ENCODE measurements around the gene SLC35F4. TPM values are rescaled to one million over a fixed set of nuclear protein-coding genes. Genes with fewer than 3 reads are reported as not detected.

SLC35F4 gene
- polyA plus RNA-seq, 1 donor from 2014 or later = 21.0 TPM

GRCh38 chr14:57884175-57884574 lies 18.3 kb upstream of the SLC35F4 start:
- H3K27ac ChIP-seq (ENCODE audit: low read length) = no peak overlapping the region
- TF ChIP-seq TAF1 (IDR thresholded peaks at IDR 0.05; ENCODE audit: low read depth) = no peak
- no peak for TF ChIP-seq REST (IDR thresholded peaks at IDR 0.05; ENCODE audit: borderline replicate concordance)
- peak; percentile 58 for TF ChIP-seq CTCF (IDR thresholded peaks at IDR 0.05; ENCODE audit: poor library complexity, severe bottlenecking)
- TF ChIP-seq EP300 (conservative IDR thresholded peaks at IDR 0.05; ENCODE audit: poor library complexity, severe bottlenecking) = no peak
- no peak for TF ChIP-seq EZH2 (IDR thresholded peaks at IDR 0.05; ENCODE audit: borderline replicate concordance, insufficient read depth, low read length, poor library complexity, severe bottlenecking)
- peak; percentile 53 for TF ChIP-seq RAD21 (conservative IDR thresholded peaks at IDR 0.05)
- no peak for TF ChIP-seq POLR2AphosphoS5 (IDR thresholded peaks at IDR 0.05)
- TF ChIP-seq SMC3 (conservative IDR thresholded peaks at IDR 0.05; ENCODE audit: poor library complexity) = peak; percentile 61
- no peak for TF ChIP-seq MXI1 (conservative IDR thresholded peaks at IDR 0.05; ENCODE audit: poor library complexity, severe bottlenecking)
- no peaks in the 10 kb centered on the region for H3K9me2 ChIP-seq (ENCODE audit: insufficient read depth, low read length)
- H3K36me3 ChIP-seq (ENCODE audit: insufficient read depth, low read length) = no peaks in the 10 kb centered on the region
- H3K9me3 ChIP-seq (ENCODE audit: low read length) = no peaks in the 10 kb centered on the region
- no peaks in the 10 kb centered on the region for H3F3A ChIP-seq (ENCODE audit: insufficient read depth, low read length, poor library complexity, severe bottlenecking)
- no peak overlapping the region for H3K9ac ChIP-seq (ENCODE audit: low read length)
- no peak overlapping the region for H3K4me3 ChIP-seq (ENCODE audit: low read length)
- no peak overlapping the region for H3K4me2 ChIP-seq (ENCODE audit: low read length)
- H3K27me3 ChIP-seq (ENCODE audit: insufficient read depth, low read depth, low read length) = no peaks in the 10 kb centered on the region
- no peaks in the 10 kb centered on the region for H3K79me2 ChIP-seq (replicated peaks; ENCODE audit: insufficient read depth, low read length)
- no peaks in the 10 kb centered on the region for H4K20me1 ChIP-seq (ENCODE audit: insufficient read depth)
- no peak overlapping the region for H2AFZ ChIP-seq (ENCODE audit: low read depth, low read length)

GRCh38 chr14:57883061-57883460 lies 17.2 kb upstream of the SLC35F4 start:
- H3K79me2 ChIP-seq (replicated peaks; ENCODE audit: insufficient read depth, low read length) = no peaks in the 10 kb centered on the region
- no peak overlapping the region for H3K27ac ChIP-seq (ENCODE audit: low read length)
- no peak overlapping the region for H3K4me3 ChIP-seq (ENCODE audit: low read length)
- H3F3A ChIP-seq (ENCODE audit: insufficient read depth, low read length, poor library complexity, severe bottlenecking) = no peaks in the 10 kb centered on the region
- no peaks in the 10 kb centered on the region for H3K27me3 ChIP-seq (ENCODE audit: insufficient read depth, low read depth, low read length)
- no peaks in the 10 kb centered on the region for H4K20me1 ChIP-seq (ENCODE audit: insufficient read depth)
- H3K9me3 ChIP-seq (ENCODE audit: low read length) = no peaks in the 10 kb centered on the region
- no peak overlapping the region for H3K4me2 ChIP-seq (ENCODE audit: low read length)
- H3K9ac ChIP-seq (ENCODE audit: low read length) = no peak overlapping the region
- no peak overlapping the region for H2AFZ ChIP-seq (ENCODE audit: low read depth, low read length)
- no peak for TF ChIP-seq SMC3 (conservative IDR thresholded peaks at IDR 0.05; ENCODE audit: poor library complexity)
- no peaks in the 10 kb centered on the region for H3K36me3 ChIP-seq (ENCODE audit: insufficient read depth, low read length)
- H3K9me2 ChIP-seq (ENCODE audit: insufficient read depth, low read length) = no peaks in the 10 kb centered on the region

- TF ChIP-seq EZH2 (IDR thresholded peaks at IDR 0.05; ENCODE audit: borderline replicate concordance, insufficient read depth, low read length, poor library complexity, severe bottlenecking) = no peak
- TF ChIP-seq RAD21 (conservative IDR thresholded peaks at IDR 0.05) = no peak
- TF ChIP-seq CTCF (IDR thresholded peaks at IDR 0.05; ENCODE audit: poor library complexity, severe bottlenecking) = no peak
- no peak for TF ChIP-seq SMC3 (conservative IDR thresholded peaks at IDR 0.05; ENCODE audit: poor library complexity)
- no peak for TF ChIP-seq REST (IDR thresholded peaks at IDR 0.05; ENCODE audit: borderline replicate concordance)
- TF ChIP-seq EP300 (conservative IDR thresholded peaks at IDR 0.05; ENCODE audit: poor library complexity, severe bottlenecking) = no peak
- TF ChIP-seq MXI1 (conservative IDR thresholded peaks at IDR 0.05; ENCODE audit: poor library complexity, severe bottlenecking) = no peak
- no peak for TF ChIP-seq POLR2AphosphoS5 (IDR thresholded peaks at IDR 0.05)
- TF ChIP-seq TAF1 (IDR thresholded peaks at IDR 0.05; ENCODE audit: low read depth) = no peak
- Histone ChIP-seq H2AFZ (ENCODE audit: low read depth, low read length) (no peak overlapping the region), H3K9ac (ENCODE audit: low read length) (no peak overlapping the region), H3K9me3 (ENCODE audit: low read length) (no peaks in the 10 kb centered on the region), H3F3A (ENCODE audit: insufficient read depth, low read length, poor library complexity, severe bottlenecking) (no peaks in the 10 kb centered on the region), H3K36me3 (ENCODE audit: insufficient read depth, low read length) (no peaks in the 10 kb centered on the region), H3K4me3 (ENCODE audit: low read length) (no peak overlapping the region), H3K4me2 (ENCODE audit: low read length) (no peak overlapping the region), H3K79me2 (replicated peaks; ENCODE audit: insufficient read depth, low read length) (no peaks in the 10 kb centered on the region), H3K27ac (ENCODE audit: low read length) (no peak overlapping the region), H4K20me1 (ENCODE audit: insufficient read depth) (no peaks in the 10 kb centered on the region), H3K27me3 (ENCODE audit: insufficient read depth, low read depth, low read length) (no peaks in the 10 kb centered on the region), H3K9me2 (ENCODE audit: insufficient read depth, low read length) (no peaks in the 10 kb centered on the region)
Measured at GRCh38 chr14:57879516-57879915, 13.6 kb upstream of the SLC35F4 start.

All from neural cell (in vitro differentiated cells).